ENCODE results near the gene OR1I1.

GRCh38 chr19:15136234-15136954 is 54.4 kb downstream of the OR1I1 start:
- TF ChIP-seq POLR2A (IDR thresholded peaks at IDR 0.05; ENCODE audit: low read depth, low read length) = no peak
- no peak for TF ChIP-seq TAF1 (IDR thresholded peaks at IDR 0.05; ENCODE audit: borderline replicate concordance, low read depth, low read length)
